GM18907 (cell line): ENCODE data around the gene HAUS7.
A peak's percentile ranks its signal among the peaks of the same experiment; 100 is the strongest.

ENCODE experiments used
- ATAC-seq: cut with Tn5 transposase; IDR thresholded peaks from one replicate; pipeline ENCODE4 v1.9.1; 2021; ENCODE audit warnings: mild to moderate bottlenecking, moderate library complexity; ENCODE audit not compliant: unreplicated experiment

HAUS7 gene

DNA sequence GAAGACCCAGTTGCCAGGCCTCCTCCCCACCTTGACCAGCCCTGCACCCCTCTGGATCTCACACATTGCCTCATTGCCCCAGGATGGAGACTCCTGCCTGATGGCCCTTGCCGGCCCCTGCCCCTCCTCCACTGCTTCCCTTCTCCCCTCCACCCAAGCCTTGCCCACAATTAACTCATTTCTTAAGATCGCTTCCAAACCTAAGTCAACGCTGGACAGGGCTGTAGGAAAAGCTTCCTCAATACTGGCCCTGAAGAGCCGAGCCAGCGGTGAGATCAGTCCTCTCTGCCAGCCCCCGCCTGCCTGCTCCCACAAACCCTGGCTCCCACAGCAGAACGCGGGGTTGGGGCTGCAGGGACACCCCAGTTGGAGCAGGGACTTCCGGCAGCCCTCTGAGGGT, 7.5 kb upstream of the HAUS7 start:
- no peak for ATAC-seq

DNA sequence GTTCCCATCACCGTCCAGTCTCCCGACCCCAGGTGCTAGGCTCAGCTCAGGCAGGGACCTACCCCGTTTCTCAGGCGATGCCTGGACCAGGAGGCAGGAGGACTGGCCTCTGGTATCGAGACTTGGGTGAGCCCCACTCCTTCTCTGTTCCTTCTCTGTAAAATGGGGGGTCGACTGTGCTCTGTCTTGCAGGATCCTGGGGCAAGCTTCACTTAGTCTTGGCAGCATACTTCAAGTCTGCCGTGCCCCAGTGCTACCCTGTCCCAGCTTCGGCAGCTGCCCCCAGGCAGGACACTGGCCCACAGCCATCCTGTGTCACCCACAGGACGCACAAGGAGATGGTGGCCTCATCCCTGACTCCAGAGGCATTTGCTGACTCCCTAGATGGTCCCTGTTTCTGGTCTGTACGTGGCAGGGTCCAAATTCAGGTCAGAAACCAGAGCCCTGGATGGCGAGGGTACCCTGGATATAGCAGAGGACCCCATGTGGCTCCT, 7.0 kb upstream of the HAUS7 start:
- no peak for ATAC-seq

- no peak for ATAC-seq
These were observed 6.4 kb upstream of the HAUS7 start for GRCh38 chrX:153476666-153477363.

DNA sequence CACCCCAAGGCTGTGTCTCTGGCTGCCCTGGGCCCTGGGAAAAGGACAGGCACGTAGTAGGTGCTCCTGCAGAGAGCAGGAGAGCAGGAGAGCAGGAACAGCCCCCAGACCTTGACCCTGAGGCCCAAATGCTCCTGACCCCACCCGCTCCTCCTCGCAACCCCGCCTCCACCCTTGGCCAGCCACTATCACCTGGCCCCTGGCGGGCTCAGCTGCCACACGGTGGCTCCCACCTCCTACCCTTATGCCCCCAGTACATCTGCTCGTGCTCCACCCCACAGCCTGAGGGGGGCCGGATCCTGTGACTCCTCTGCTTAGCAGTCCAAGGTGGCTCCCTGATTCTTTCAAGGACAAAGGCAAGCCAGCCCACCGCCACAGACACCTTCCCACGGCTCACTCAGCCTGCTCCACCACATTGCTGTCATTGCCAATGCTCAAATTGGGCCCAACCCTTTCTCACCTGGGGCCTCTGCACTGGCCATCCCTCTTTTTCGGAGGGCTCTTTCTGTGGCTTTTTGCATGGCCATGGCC, 5.4 kb upstream of the HAUS7 start:
- ATAC-seq = no peak

- ATAC-seq = no peak
These were observed 4.9 kb upstream of the HAUS7 start for GRCh38 chrX:153475271-153475670.

GRCh38 chrX:153474718-153475117, 4.3 kb upstream of the HAUS7 start:
- no peak for ATAC-seq

GRCh38 chrX:153474266-153474665, 3.9 kb upstream of the HAUS7 start:
- ATAC-seq = no peak

- no peak for ATAC-seq
These were observed 2.8 kb upstream of the HAUS7 start for GRCh38 chrX:153473126-153473525.

DNA sequence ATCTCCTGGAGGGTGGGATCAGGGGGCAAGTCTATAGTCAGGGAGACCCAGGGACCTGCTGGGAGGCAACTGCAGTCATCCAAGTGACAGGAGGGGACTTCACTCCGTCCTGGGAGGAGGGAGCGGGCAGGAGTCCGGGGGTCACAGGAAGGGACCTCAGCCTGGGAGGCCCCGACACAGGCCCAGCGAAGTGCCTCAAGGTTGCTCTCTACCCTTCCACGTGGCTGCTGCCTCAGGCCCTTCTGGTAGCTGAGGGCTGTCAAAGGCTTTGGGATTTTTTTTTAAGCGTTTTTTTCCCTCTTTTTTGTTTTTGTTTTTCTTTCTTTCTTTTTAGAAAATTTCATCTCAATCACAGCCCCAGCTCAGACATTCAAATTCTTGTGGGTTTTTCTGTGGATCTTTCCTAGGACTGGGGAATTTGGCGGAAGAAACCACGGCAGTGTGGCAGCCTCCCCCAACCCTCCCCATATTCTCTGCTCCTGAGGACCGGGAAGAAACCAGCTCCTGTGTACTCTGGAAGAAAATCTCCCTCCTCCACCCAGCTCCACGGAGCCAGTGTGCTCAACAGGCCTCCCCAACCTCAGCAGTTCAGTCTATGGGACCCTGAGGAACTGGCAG, 1.4 kb upstream of the HAUS7 start:
- ATAC-seq = no peak

DNA sequence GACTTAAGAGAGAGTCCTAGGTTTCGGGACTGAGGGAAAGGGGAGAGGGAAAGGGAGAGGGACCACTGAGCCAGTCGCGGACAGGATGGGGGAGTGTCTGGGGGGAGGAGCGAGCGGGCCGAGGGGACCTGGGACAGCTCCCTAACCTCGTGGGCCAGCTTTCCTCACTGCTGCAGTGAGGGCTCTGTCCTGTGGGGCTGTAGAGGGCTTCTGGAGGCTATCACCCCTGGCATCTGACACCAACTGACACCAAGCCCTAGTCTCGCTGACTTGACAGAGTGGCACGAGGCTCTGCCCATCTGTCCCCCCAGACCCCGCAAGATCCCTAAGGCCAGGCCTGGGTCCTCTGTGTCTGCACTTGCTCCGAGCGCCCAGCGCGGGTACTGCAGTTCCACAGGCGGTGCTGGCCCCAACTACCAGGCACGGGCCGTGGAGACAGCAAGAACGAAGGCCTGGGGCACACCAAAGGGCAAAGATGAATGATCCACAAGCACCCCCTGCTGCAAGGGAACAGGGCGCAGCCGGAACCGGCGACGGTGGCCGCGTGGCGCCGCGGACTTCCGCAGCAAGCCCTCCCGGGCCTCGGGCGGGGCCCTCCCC, 465 bp downstream of the HAUS7 start:
- ATAC-seq = peak; percentile 38

- ATAC-seq = no peak
These were observed 2.3 kb downstream of the HAUS7 start for GRCh38 chrX:153468008-153468580.

GRCh38 chrX:153465691-153466380, 4.5 kb downstream of the HAUS7 start:
- no peak for ATAC-seq

GRCh38 chrX:153464116-153464515, 6.3 kb downstream of the HAUS7 start:
- ATAC-seq = no peak

GRCh38 chrX:153463556-153463955, 6.8 kb downstream of the HAUS7 start:
- ATAC-seq = no peak

DNA sequence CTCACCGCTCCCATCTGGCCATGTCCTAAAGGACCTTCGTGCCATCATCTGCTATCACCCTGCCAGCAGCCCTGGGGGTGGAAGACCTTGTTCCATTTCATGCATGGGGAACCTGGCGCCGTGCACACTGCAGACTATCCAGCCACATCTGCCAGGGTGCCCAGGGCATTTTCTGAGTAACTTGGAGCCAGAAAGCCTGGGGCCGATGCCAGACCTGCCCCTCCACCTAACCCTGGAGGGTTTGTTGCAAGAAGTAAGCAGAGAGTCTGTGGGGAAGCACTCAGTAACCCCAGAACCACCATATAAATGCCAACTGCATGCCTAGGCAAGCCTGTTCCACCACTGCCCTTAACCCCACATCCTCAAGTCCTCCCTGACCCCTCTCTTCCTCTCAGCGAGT, 7.3 kb downstream of the HAUS7 start:
- no peak for ATAC-seq

DNA sequence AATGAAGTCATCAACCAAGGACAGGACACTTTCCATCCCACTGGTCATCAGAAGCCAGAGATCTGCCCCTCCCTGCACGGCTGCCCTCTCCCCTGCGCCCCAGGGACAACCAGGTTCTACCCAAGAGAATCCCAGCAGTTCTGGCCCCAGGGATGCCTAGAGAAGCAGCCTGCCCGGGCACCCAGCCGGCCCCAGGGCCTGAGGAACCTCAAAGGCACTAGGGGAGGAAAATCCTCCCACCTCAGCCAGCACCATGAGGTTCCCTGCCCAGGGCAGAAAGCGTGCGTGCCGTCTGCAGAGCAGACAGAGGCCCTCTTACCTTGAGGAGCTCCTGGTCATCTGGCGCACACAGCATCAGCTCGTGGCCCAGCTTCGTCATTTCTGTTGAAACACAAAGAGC, 8.1 kb downstream of the HAUS7 start:
- no peak for ATAC-seq

DNA sequence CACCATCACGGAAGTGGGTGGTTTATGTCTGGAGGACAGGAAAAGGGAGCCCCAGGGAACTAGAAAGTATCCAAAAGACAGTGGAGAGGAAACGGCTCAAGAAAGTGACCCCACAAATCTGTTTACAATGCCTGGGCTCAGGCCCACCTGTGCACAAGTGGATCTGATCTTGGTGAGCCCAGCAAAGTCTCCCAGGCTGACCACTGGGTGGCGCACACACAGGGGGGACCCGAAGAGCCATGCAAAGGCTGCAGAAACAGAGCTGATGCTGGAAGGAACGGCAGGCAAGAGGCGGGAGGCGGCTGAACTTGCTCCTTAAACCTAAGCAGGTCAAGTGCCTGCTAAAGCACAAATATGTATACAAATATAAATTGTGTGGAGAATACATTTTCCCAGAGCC, 9.6 kb downstream of the HAUS7 start:
- no peak for ATAC-seq

- no peak for ATAC-seq
These were observed 10.4 kb downstream of the HAUS7 start for GRCh38 chrX:153459986-153460385.

DNA sequence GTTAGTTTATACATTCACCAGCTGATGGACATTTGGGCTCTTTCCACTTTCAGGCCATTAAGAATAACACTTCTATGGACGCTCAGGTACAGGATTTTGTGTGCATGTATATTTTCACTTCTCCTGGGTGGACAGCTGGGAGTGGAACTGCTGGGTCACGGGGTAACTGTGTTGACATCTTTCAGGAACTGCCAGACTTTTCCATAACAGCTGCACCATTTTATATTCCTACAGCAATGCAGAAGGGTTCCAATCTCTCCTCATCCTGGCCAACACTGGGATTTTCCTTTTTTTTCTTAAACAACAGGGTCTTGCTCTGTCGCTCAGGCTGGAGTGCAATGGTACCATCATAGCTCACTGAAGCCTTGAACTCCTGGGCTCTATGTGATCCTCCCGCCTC, 11.9 kb downstream of the HAUS7 start:
- no peak for ATAC-seq

DNA sequence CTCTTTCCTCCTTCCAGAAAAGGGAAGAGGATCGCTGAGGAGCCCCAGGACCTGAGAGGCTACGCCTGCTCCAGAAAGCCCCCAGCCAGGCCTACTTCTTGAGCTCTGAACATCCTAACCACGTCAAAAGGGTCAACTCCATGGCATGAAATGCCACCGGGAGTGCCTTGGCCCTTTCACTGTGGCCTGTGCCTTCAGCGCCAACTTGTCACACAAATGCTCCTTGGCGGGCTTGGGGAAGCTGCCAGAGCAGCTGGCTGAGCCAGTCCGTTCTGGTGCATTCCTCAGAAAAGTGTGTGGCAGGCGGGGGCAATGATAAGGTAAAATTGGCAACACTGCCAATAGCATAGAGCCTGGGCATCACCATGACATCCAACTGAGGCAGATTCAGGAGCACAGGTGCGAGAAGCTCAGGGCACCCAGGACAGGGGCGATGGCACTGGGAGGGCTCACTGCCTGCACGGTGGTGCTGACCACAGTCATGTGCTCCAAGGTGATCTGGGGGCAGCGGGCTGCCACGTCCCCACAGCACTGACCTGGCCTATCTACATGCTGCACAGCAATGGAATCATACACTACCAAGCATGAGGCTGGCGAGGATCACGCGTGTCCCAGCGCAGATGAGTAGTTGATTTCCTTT, 12.4 kb downstream of the HAUS7 start:
- ATAC-seq = no peak
